Lower lobe of right lung (tissue), 2 donors: ENCODE data around the gene LRTM2. TPM values are rescaled to one million over a fixed set of nuclear protein-coding genes. Genes with fewer than 3 reads are reported as not detected.

ENCODE experiments used
- ATAC-seq, 2 donors: fragments of 200-7000 bp; cut with Tn5 transposase; one replicate each; pipeline ENCODE4 v1.9.1; 2020 to 2022; ENCODE audit warnings: mild to moderate bottlenecking in 2 of 2, moderate library complexity in 2 of 2
- DNase-seq: peaks from one replicate; pipeline ENCODE4 v3.0.0-alpha.2; 2020
- H3K27ac ChIP-seq: fragments of 200-600 bp; one replicate; pipeline ENCODE4 v1.8.0; 2022
- H3K27me3 ChIP-seq: fragments of 200-600 bp; one replicate; pipeline ENCODE4 v1.8.0; 2022; ENCODE audit warnings: low read depth
- H3K36me3 ChIP-seq: fragments of 200-600 bp; one replicate; pipeline ENCODE4 v1.8.0; 2022; ENCODE audit warnings: mild to moderate bottlenecking
- H3K4me1 ChIP-seq: fragments of 200-600 bp; one replicate; pipeline ENCODE4 v1.8.0; 2022
- H3K4me3 ChIP-seq: fragments of 200-600 bp; one replicate; pipeline ENCODE4 v1.8.0; 2022; ENCODE audit warnings: mild to moderate bottlenecking
- H3K9me3 ChIP-seq: fragments of 200-600 bp; one replicate; pipeline ENCODE4 v1.8.0; 2022
- CTCF ChIP-seq: fragments of 200-600 bp; IDR thresholded peaks from one replicate; pipeline ENCODE4 v1.8.0; 2022; ENCODE audit warnings: antibody characterized with exemption, mild to moderate bottlenecking
- intact Hi-C: fragments of 100-400 bp; cut with DNase I; formaldehyde crosslinking; loops from one replicate; pipeline ENCODE4 v1.11.0; 2022
- total RNA-seq: library from RNA; stranded (reverse); fragmentation: NEBNext Ultra II Directional; extraction: Animal tissue kit (Norgen Biotek cat#: 25700); gene quantifications from one replicate; pipeline ENCODE4 v1.2.1, GENCODE V29; 2021
- donor health status: DM: no; HTN: yes; CAD: no; lungs with severe emphysema.

Gene LRTM2
- total RNA-seq, 1 donor from 2014 or later: not detected

- DNase-seq: no peak
Measured at GRCh38 chr12:1855241-1855640, 34.9 kb downstream of the LRTM2 start.

GRCh38 chr12:1857086-1857485 lies 36.7 kb downstream of the LRTM2 start:
- intact Hi-C loops: no loop called here
- DNase-seq (no peak), ATAC-seq (no peak)
- Histone ChIP-seq H3K27ac (no peak overlapping the region), H3K4me1 (no peaks in the 10 kb centered on the region), H3K4me3 (no peak overlapping the region), H3K9me3 (peaks cover 6% of the 10 kb centered on the region), H3K27me3 (peaks cover 3% of the 10 kb centered on the region), H3K36me3 (no peaks in the 10 kb centered on the region)
- no peak for TF ChIP-seq CTCF

More at GRCh38 chr12:1855241-1855640, 34.9 kb downstream of the LRTM2 start:
- H3K9me3 ChIP-seq: peaks cover 6% of the 10 kb centered on the region
- H3K27ac ChIP-seq: no peak overlapping the region
- H3K4me1 ChIP-seq: no peaks in the 10 kb centered on the region
- peaks cover 3% of the 10 kb centered on the region for H3K27me3 ChIP-seq
- no peak for ATAC-seq
- no peak for TF ChIP-seq CTCF
- no peak overlapping the region for H3K4me3 ChIP-seq
- H3K36me3 ChIP-seq: no peaks in the 10 kb centered on the region
- intact Hi-C loops: no loop called here

- H3K27me3 ChIP-seq: peaks cover 3% of the 10 kb centered on the region
- H3K27ac ChIP-seq: no peak overlapping the region
- intact Hi-C loops: no loop called here
- ATAC-seq: no peak
- no peak for TF ChIP-seq CTCF
- peaks cover 6% of the 10 kb centered on the region for H3K9me3 ChIP-seq
- no peaks in the 10 kb centered on the region for H3K36me3 ChIP-seq
- H3K4me1 ChIP-seq: no peaks in the 10 kb centered on the region
- no peak overlapping the region for H3K4me3 ChIP-seq
- DNase-seq: no peak
Measured at GRCh38 chr12:1857821-1858220, 37.5 kb downstream of the LRTM2 start.

- TF ChIP-seq CTCF: no peak
- no peak for DNase-seq
- no peaks in the 10 kb centered on the region for H3K36me3 ChIP-seq
- no peaks in the 10 kb centered on the region for H3K4me1 ChIP-seq
- peaks cover 3% of the 10 kb centered on the region for H3K27me3 ChIP-seq
- intact Hi-C loops: no loop called here
- no peak overlapping the region for H3K4me3 ChIP-seq
- no peak overlapping the region for H3K27ac ChIP-seq
- ATAC-seq: no peak
- peaks cover 6% of the 10 kb centered on the region for H3K9me3 ChIP-seq
Measured at GRCh38 chr12:1858456-1858855, 38.1 kb downstream of the LRTM2 start.

GRCh38 chr12:1859643-1860042 lies 39.3 kb downstream of the LRTM2 start:
- no peak for DNase-seq
- intact Hi-C loops: no loop called here
- Histone ChIP-seq H3K4me1 (no peaks in the 10 kb centered on the region), H3K27ac (no peak overlapping the region), H3K27me3 (peaks cover 7% of the 10 kb centered on the region), H3K4me3 (no peak overlapping the region), H3K36me3 (no peaks in the 10 kb centered on the region), H3K9me3 (peaks cover 6% of the 10 kb centered on the region)
- no peak for TF ChIP-seq CTCF
- ATAC-seq: no peak

- ATAC-seq (no peak), DNase-seq (no peak)
- peaks cover 20% of the 10 kb centered on the region for H3K27me3 ChIP-seq
- intact Hi-C loops: no loop called here
- TF ChIP-seq CTCF: no peak
- H3K27ac ChIP-seq: no peak overlapping the region
- no peaks in the 10 kb centered on the region for H3K4me1 ChIP-seq
- H3K9me3 ChIP-seq: no peaks in the 10 kb centered on the region
- H3K36me3 ChIP-seq: no peaks in the 10 kb centered on the region
- no peak overlapping the region for H3K4me3 ChIP-seq
Measured at GRCh38 chr12:1862973-1863372, 42.6 kb downstream of the LRTM2 start.
